Effector CD4-positive, alpha-beta T cell (primary cell): ENCODE measurements around the gene RAB7A.
"Not testable (repeated sequence)": the region's sequence is repeated elsewhere in the genome, so short reads cannot be mapped to it uniquely, and the experiment has no call there.

ENCODE experiments used
- DNase-seq: peaks from one replicate; pipeline ENCODE4 v3.0.0-alpha.2; 2020

Gene RAB7A

DNA sequence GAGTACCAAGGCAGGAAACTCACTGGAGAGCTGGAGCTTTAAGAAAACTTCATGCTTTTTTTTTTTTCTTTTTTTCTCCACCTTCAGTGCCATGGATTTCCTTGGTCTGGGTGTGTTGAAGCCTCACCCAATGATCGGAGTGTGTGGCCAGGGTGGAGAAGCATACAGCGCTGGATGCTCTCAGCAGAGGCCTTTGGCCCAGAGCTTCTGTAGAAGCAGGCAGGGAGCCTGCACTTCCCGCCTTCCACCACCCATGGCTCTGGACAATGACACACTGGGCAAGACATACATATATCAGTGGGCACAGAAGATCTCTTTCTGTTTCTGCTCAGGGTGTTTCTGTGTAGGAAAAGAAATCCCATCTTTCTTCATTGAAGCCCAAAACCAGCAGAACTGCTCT lies 97.6 kb downstream of the RAB7A start:
- DNase-seq: no peak

DNA sequence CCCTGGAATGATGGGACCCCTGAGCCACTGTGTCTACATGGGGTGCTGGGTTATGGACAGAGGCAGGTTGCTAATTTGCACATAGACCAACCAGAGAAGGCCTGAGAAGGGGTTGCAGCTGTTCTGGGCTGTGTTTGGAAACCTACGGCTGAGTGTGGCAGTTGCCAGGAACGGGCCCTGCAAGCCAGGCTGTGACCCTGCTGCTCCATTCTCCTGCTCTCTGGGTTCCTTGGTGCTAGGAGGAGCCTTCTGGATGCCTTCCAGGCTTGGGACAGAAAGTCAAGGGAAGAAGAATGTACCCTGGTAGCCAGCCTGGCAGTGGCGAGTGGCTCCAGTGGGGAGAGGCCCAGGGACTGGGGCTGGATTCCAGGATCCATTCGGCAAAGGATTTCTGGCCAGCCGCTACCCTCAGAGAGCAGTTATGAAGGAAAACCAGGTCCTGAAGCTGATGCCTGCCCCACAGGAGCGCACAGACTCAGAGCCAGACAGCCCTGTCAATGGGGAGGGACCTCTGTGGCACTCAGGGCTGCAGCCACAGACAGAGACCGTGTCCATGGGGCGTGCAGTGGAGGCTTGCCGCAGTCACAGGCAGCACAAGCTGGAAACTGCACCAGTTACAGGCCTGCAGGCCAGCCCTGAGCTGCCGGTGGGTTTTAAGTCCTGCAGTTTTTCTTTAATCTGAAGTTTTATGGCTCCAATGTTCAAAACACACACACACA lies 98.3 kb downstream of the RAB7A start:
- no peak for DNase-seq

DNA sequence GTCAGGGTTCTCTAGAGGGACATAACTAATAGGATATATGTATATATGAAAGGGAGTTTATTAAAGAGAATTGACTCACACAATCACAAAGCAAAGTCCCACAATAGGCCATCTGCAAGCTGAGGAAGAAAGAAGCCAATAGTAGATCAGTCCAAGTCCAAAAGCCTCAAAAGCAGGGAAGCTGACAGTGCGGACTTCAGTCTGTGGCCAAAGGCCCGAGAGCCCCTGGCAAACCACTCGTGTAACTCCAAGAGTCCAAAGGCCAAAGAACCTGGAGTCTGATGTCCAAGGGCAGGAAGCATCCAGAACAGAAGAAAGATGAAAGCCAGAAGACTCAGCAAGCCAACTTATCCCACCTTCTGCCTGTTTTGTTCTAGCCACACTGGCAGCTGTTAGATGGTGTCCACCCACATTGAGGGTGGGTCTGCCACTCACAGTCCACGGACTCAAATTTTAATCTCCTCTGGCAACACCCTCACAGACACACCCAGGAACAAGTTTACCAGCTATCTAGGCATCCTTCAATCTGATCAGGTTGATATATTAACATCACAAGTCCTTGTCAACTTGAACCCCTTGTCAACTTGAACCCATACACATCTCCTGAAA lies 99.2 kb downstream of the RAB7A start:
- no peak for DNase-seq

- not testable (repeated sequence) for DNase-seq
These were observed 103.1 kb downstream of the RAB7A start for GRCh38 chr3:128829087-128829486.

DNA sequence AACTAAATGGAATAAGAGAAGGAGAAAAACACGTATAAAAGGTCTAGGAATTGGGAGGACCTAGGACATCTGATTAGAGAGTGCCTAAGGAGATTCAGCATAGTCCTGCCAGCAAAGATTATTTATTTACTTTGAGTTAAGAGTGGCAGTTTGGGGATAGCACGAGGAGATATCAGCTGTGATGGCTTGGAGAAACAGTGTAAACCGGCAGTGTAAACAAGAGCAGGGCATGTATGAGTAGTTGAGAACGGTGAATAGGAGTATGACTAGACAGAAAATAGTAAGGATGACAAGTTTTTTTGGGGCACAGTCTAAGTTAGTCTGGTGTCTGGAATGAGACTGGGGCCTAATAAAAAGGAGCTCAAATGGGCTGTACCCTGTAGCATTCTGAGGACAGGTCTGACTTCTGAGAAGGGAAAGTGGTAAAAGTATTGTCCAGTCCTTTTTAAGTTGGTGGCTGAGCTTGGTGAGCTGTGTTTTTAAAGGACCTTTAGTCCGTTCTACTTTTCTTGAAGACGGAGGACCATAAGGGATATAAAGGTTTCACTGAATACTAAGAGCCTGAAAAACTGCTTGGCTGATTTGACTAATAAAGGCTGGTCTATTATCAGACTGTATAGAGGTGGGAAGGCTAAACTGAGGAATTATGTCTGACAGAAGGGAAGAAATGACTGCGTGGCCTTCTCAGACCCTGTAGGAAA lies 104.1 kb downstream of the RAB7A start:
- not testable (repeated sequence) for DNase-seq

GRCh38 chr3:128830762-128831161 lies 104.8 kb downstream of the RAB7A start:
- not testable (repeated sequence) for DNase-seq

DNA sequence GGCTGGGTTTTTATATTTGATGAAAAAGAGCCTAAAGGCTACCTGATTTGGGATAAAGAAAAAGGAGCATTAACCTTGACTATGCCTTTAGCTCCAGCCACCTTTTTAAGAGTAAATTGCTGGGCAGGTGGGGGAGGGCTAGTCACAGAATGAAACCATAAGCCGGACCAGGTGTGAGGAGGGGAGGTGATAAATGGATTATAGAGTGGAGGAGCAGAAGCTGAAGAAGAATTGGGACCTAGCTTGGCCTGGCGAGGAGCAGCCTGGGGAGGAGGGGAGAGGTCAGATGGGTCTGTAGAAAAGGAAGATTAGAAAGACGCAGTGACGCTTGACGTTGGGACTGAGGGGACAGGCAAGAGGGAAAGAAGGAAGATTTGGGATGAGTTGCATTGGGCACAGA lies 107.0 kb downstream of the RAB7A start:
- not testable (repeated sequence) for DNase-seq

- DNase-seq: no peak
These were observed 109.1 kb downstream of the RAB7A start for GRCh38 chr3:128835096-128835495.

DNA sequence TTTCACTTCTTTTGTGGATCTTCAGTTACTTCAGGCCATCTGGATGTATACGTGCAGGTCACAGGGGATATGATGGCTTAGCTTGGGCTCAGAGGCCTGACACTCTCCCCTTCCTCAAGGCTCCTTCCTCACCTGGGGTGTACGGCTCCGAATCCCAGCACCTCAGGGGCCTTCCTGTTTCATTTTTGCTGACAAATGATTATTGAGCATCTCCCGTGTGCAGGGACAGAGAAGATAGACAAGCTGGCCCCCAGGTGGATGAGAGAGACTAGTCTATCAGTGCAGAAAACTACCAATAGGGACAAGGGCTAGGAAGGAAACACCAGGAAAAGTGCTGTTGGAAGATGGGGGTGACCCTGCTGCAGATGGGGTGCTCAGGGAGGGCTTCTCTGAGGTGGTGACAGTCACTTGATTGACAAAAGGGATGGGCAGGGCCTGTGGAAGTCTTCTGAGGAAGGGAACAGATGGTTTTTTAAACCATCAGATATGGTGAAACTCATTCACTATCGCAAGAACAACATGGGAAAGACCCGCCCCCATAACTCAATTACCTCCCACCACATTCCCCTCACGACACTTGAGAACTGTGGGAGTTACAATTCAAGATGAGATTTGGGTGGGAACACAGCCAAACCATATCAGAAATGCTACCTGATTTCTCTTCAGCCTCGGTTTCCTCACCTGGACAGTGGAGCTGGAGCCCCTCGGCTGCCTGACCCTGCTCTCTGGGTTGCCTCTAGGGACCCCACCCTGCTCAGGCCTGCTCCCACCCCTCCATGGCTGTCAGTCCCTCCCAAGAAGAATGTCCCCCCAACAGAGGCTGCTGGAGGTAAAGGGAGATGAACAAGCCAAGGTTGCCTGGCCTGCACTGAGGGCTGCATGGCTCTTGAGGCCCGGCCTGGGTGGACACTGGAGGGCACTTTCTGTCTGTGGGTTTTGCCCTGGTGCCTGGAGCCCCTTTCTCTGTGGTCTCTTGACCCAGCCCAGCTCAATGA lies 116.2 kb downstream of the RAB7A start:
- no peak for DNase-seq

DNA sequence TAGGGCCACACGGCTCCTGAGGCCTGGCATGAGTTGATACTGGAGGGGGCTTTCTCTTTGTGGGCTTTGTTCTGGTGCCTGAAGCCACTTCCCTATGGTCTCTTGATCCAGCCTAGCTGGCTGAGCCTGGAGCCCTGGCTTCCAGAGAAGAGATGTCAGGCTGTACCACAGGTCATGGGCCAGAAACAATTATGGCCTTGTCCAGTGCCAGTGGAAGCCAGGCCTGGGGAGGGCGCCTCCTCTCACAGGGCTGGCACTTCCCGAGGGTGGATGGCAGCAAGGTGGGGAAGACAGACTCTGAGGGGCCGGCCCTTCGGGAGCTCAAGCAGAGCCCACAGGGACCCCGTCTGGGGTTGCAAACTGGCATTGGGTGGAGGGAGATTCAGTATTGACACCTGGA lies 118.5 kb downstream of the RAB7A start:
- no peak for DNase-seq

DNA sequence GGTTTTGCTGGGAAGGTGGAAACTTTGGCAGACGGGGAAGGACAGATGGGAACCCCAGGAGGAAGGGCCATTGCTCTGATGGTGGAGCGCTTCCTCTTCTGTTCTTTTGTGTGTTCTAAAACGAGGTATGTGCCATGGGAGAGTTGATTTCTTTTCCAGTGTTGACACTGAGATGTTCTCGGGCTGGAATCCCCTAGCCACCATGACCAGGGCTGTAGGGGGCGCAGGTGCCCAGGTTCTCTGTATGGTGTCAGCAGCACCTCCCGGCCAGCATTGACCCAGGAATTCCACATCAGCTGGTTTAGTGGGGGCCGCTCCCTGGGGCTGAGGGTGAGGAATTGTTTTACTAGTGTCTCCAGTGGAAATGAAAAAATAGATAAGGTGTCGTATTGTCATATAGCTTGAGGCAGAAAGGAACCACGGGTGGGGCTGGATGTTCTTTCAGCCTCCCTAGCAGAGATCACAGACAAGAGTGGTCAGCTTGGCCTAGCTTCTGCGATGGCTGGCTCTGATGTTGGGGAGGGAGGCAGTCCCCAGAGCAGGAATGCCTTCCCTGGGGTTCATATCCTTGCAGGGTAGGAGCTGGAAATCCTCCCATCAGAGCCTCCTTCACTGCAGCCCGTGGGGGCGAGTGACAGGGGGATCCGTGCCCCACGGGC lies 119.3 kb downstream of the RAB7A start:
- no peak for DNase-seq

GRCh38 chr3:128845778-128846485 lies 119.9 kb downstream of the RAB7A start:
- DNase-seq: peak; percentile 71

DNA sequence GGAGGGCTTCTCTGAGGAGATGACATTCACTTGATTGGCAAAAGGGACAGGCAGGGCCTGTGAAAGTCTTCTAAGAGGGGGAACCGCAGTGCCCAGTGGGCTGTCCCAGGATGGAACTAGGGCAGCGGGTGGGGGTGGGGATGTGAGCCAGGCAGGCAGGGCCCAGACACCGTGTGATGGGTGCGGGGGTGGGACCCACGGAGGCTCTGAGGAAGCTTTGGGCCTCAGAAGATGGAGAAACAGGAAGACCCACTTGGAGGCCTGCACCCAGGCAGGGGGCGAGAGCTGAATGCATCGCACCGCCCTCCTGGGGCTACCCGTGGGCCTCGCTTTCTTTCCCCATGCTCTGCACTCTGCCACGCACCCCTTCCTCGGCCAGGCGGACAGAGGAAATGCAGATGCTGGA lies 120.5 kb downstream of the RAB7A start:
- DNase-seq: no peak

- DNase-seq: no peak
These were observed 121.8 kb downstream of the RAB7A start for GRCh38 chr3:128847666-128848370.

GRCh38 chr3:128848936-128849335 lies 123.0 kb downstream of the RAB7A start:
- no peak for DNase-seq

- DNase-seq: no peak
These were observed 124.0 kb downstream of the RAB7A start for GRCh38 chr3:128849911-128850455.

- DNase-seq: no peak
These were observed 124.6 kb downstream of the RAB7A start for GRCh38 chr3:128850544-128850943.

DNA sequence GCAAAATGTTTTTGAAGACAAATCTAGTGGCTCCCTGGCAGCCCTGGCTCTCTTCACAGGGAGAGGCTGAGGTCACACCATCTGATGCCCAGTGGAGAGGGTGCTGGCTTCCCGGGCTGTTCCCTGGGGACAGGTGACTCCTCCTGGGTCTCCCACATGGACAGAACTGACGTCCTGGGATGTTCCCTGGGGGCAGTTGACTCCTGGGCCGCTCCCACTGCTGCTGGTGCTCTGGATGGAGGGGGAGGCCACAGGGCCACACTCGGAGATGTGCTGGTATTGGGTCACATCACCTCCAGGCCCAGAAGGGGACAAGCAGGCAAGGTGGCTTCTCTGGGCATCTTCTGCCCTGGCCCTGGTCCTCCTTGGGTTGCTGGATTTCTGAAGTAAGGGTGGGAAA lies 125.6 kb downstream of the RAB7A start:
- no peak for DNase-seq

GRCh38 chr3:128853826-128854225 lies 127.8 kb downstream of the RAB7A start:
- no peak for DNase-seq

DNA sequence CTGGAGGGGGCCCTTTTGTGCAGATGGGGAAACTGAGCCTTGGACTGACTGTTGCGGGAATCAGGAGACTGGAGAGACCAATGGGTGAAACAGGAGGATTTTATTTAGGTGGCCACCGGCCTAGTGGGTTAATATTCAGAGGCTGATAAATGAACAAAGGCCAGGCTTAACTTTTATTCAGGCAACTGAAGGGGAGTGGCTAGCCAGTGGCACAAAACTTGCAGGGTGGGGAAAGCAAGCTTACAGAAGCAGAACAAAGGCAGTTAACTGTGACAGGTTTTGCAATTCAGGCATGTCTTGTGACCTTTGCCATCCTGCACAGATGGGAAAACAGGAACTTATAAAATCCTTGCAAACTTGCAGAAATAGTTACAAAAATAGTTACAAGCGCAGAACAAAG lies 128.5 kb downstream of the RAB7A start:
- DNase-seq: no peak

DNA sequence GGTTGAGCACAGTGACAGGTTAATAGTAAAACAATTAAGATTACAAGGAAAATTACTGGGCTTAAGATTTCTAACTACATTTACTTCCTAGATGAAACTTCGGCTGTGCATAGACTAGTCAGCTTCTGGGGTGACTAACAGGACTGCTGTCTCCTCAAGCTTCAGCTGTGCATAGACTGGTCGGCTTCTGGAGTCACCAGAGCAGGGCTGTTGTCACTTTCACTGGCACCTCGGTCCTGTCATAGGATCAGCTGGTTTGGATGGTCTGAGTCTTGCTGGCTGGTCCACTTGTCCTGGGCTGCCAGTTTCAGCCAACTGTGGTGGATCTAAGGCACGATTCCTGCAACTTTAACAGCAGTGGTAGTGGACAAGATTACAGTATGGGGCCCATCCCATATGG lies 129.6 kb downstream of the RAB7A start:
- no peak for DNase-seq
